Right kidney (tissue), 1 donor: ENCODE results near the gene STUM.

ENCODE experiments used
- DNase-seq: peaks from one replicate; pipeline ENCODE4 v3.0.0-alpha.2; 2016

STUM gene

DNA sequence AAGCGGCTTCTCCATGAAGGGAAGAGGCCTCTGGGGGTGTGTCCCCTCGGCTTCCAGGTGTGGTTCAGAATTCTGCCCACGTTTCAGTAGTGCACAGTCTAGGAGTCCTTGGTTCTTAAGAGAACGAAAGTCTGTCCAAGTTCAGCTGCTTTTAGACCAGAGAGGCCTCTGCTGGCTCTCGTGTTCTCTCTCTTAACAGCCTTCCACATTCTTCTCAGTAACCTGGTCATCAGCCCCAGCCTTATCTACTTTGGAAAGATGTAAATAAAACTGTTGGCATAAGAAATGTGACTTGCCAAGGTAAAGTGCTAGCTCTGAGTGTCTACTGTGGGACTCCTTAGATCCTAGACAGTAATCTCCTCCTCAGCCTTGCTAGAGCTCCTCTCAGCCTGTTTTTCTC lies 15.3 kb upstream of the STUM start:
- no peak for DNase-seq

DNA sequence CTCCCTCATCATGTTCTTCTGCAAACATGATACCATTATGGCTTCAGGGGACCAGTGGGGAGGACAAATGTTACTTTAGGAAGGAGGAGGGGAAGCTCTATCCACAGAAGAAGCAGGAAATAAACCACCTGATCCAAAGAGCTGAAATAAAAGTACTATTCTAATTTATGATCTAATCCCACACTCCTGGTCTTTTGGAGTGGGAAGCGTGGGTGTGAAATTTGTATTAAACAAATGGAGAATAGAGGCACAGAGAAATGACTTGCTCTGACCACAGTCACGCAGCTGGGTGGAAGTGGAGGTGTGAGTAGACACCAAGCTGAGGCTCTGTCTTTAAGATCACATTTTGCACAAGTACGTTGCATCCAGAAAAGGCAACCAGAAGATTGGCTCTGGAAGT lies 14.5 kb upstream of the STUM start:
- DNase-seq: no peak

- DNase-seq: no peak
Measured at GRCh38 chr1:226534645-226535044, 13.9 kb upstream of the STUM start.

GRCh38 chr1:226535666-226536065 lies 12.9 kb upstream of the STUM start:
- no peak for DNase-seq

DNA sequence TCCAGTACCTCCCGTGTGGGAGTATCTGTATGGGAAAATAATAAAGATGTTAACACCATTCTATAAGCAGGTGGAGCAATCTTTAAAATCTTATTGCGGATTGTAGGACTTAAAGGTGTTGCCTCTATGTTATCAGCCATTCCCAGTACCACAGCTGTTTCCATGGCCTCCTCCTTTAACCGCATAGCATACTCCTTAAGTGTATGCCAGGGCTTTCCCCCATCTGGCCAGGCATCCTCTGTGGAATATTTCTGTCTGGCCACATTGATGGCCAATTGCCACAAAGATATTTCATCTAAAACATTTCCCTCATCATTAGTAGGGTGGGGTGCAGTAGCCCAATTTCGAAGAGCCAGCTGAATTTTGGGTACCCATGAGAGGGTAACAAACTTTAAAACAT lies 7.3 kb upstream of the STUM start:
- DNase-seq: no peak

- no peak for DNase-seq
Measured at GRCh38 chr1:226541631-226542622, 6.6 kb upstream of the STUM start.

DNA sequence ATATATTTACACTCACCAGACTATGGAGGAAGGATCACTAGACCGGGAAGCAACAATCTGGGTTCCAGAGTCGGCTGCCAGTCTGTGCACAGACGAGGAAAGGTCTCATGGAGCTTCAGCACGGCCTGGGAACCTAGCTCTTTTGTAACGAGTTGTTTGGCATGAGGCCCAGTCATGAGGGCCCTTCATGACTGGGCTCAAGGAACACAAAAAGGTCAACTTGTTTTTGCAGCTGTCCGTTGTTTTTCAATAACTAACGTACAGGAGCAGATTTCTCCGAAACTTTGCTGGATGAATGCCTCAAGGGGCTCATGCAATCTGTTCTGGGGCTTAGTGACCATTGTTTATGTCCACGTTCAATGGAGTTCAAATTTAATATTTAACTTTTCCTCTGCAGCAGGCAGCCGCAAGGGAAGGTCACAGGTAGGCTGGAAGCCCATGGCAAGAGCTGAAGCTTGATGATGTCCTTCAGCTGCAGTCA lies 5.9 kb upstream of the STUM start:
- no peak for DNase-seq

DNA sequence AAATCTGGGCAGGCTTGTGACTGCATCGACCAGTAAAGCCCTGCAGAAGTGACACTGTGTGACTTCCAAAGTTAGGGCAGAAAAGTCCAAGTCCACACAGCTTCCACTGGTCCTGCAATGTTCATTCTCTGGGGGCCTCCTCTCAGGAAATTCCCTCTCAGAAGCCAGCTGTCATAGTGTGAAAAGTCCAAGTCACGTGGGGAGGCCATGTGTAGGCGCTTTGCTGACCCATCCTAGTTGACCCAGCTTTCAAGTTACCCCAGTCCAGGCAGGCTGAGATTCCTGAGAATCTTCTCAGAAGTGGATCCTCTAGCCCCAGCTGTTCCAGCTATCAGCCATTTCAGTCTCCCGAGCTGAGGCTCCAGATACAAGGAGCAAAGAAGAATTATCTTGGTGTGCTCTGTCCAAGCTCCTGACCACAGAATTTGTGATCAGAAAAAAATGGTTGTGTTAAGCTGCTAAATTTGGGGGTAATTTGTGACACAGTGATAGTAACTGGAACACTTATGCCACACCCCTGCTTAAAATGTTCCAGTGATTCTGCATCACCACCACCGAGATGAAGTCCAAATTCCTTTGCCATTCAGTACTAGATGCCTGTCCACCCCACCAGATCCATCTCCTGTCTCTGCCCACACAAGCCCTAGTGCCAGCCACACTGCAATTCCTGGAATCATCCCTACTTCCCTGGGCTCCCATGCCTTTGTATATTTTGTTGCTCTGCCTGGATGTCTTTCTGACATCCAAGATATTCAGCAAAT lies 2.5 kb upstream of the STUM start:
- DNase-seq: no peak

- no peak for DNase-seq
Measured at GRCh38 chr1:226546926-226547325, 1.6 kb upstream of the STUM start.

- peak; percentile 61 for DNase-seq
Measured at GRCh38 chr1:226547754-226548191, 791 bp upstream of the STUM start.

- peak; percentile 65 for DNase-seq
Measured at GRCh38 chr1:226549094-226549936, 751 bp downstream of the STUM start.

DNA sequence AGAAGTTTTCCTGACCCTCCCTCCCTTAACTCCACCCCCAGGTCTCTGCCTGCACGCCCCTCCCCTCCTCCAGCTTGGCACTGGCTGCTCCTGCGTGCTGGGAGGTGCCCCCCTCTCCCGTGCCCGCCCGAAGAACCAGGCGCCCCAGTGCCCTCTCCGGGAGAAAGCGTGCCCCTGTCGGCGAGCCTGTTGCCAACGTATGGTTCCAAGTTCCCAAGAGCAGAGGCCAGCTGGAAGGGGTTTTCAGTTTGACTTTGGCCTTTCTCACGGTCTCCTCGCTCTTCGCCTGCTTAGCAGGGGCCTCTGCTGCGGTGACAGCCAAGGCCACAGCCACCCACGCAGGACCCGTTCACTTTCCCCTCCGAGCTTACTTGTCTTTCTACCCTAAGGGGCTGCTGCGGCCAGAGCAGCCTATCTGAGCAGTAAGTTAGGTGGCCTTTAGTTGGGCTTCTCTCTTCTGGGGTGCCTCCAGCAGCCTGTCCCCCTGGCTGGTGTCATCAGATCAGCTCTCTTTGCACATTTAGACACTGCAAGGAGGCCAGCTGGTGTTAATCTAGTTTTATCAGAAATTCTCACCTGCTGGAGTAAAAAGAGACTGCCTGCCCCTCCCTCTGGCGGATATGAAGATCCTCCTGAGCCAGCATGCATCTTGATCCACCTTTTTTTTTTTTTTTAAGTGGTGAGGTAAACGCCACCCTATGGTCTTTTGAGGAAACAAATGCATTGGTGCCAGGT lies 1.5 kb downstream of the STUM start:
- peak; percentile 63 for DNase-seq

DNA sequence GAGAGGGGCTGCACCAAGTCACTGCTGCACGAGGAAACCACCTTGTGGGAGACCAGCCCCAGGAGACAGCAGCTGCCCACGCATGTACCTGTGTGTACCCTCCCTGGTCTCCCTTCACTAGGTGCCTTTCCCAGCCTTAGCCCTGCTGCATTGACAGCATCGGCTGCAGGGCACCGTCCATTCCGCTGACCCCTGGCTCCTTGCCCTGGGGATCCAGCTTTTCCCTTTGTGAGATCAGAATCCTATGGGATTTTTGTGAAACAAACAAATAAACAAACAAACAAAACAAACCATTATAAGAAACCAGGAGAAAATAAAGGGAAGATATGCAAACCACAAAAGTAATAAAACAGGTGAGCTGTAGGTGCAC lies 2.1 kb downstream of the STUM start:
- DNase-seq: no peak

- DNase-seq: no peak
Measured at GRCh38 chr1:226551299-226551698, 2.7 kb downstream of the STUM start.

GRCh38 chr1:226552061-226552460 lies 3.5 kb downstream of the STUM start:
- DNase-seq: no peak

GRCh38 chr1:226553266-226553923 lies 4.8 kb downstream of the STUM start:
- DNase-seq: no peak

DNA sequence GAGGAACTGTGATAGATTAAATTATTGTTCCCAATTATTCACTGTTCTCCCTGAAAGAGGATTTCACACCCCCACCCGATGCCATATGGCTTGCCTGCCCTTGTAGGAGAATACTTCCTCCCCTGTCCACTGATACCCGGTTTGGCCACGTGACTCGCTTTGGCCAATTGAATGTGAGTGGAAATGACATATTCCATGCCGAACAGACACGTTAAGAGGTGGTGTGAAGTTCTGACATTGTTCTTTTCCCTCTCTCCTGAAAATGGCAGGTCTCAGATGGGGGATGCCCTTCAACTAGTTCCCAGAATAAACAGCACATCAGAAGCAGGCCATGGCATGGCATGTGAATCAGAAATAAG lies 5.3 kb downstream of the STUM start:
- no peak for DNase-seq

GRCh38 chr1:226555092-226555491 lies 6.5 kb downstream of the STUM start:
- DNase-seq: no peak

DNA sequence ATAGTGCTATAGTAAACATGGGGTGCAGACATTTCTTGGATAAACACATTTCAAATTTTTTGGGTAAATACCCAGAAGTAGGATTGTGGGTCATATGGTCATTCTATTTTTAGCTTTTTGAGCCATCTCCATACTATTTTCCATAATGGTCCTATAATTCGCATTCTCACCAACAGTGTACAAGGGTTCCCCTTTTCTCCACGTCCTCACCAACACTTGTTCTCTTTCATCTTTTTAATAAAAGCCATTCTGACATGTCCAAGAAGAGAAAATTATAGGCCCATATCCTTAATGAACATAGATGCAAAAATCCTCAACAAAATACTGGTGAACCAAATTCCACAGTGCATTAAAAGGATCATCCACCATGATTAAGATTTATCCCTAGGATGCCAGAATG lies 8.9 kb downstream of the STUM start:
- DNase-seq: no peak

DNA sequence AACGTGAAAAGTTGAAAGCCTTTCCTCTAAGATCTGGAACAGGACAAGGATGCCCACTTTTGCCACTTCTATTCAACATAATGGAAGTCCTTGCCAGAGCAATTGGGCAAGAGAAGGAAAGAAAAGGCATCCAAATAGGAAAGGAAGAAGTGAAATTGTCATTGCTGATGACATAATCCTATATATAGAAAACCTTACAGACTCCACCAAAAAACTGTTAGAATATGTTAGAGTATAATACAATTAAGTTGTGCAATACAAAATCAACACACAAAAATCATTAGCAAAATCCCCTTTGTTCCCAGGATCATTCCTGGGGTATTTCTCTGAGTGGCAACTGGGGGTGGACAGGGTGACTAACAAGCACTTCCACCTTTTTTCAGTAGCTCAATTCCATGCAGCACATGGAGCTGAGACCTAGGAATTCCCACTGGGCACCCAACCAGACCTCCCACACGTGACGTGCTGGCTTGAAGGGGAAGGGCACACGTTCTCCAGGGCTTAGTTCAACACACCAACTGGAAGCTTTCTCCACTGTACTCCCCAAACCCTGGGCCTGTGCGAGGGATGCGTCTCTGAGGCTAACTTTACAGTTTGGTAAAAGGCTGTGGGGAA lies 9.6 kb downstream of the STUM start:
- DNase-seq: no peak

- no peak for DNase-seq
Measured at GRCh38 chr1:226560243-226560642, 11.7 kb downstream of the STUM start.
